ENCODE results near the gene FAM89A.

FAM89A gene

GRCh38 chr1:231040019-231040799 lies at the start of gene FAM89A:
FAM89A (minus strand) TSS chr1:231040254; CDS start chr1:231040211, 43 bp downstream.
- peak; percentile 51 for DNase-seq

DNA sequence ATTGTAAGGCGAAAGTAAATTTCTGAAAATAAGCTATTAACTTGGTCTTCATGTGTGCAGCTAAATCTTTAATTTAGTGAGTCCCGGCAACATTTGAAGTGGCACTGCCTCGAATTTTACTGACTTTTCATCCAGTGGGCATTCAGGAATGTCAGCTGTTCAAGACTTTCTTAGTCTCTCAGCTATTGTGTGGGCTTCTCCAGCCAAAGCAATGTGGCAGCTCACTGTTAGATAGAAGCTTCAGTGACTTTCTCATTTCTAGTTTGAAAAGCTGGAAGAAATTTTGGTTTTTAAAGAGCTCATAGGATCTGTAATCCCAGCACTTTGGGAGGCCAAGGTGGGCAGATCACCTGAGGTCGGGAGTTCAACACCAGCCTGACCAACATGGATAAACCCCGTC lies 44.3 kb upstream of the FAM89A start:
- no peak for DNase-seq

DNA sequence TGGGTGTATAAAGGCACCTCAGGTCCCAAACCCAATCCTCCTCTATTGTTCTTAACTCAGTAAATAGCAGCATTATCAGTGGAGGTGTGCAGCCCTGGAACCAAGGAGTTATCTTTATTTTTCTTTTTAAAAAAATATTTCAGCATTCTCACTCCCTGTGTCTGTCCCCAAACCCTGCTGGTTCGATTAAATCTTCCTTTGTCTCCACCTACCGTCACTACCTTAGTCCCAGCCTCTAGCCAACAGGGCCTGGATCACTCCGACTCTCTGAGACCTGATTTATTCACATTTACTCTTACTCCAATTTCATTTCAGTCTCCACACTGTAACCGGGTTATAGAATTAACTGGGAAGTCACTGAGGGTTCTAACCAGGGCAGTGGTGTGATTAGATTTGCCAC lies 39.1 kb upstream of the FAM89A start:
- no peak for DNase-seq

- no peak for DNase-seq
These were observed 38.2 kb upstream of the FAM89A start for GRCh38 chr1:231078250-231078649.

DNA sequence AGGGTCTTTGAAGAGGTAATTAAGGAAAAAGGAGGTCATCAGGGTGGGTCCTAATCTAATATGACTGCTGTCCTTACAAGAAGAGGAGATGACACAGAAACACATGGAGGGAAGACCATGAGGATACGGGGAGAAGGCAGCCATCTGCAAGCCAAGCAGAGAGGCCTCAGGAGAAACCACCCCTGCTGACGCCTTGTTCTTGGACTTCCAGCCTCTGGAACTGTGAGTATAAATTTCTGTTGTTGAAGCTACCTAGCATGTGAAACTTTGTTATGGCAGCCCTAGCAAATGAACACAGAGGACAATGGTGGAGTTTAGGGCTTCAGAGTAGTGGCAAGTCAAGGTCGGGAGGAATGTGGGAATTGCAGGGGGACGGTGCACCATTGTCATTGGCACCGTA lies 36.7 kb upstream of the FAM89A start:
- no peak for DNase-seq

DNA sequence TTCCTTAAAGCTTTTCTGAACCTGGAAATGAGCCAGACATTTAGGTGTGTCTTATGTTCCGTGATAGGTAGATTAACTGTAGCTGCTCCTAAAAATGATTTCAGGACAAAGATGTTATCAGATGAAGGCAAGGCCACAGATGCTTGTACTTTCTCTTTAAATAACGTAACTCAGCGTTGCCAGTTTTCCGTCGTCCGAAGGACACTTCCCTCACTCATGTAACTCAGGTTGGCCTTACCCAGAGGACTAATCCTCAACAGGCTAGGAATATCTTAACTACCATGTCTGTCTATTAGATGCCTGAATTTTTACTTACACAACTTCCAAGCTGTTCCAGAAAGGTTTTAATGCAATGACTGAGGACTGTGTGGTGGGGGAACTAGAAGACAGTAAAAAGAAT lies 35.4 kb upstream of the FAM89A start:
- DNase-seq = no peak

- no peak for DNase-seq
These were observed 35.0 kb upstream of the FAM89A start for GRCh38 chr1:231075020-231075419.

GRCh38 chr1:231074046-231074445 lies 34.0 kb upstream of the FAM89A start:
- DNase-seq = no peak

DNA sequence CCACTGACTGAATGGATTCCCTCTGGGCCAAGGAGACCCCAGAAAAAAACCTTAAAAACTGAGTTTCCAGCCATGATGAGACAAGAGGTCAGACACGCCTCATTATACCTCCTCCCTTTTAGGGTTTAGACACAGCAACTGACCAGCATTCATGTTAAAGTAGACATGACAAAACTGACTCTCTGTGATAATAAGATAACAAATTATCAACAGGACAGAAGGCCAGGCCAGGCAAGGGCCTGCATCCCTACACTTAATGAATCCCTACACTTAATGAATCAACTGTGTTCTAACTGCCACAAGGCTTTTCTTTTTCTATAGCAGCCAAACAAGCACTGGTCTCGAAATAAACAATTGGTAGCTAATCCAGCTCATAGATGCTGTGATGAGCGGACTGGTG lies 33.3 kb upstream of the FAM89A start:
- DNase-seq = no peak

DNA sequence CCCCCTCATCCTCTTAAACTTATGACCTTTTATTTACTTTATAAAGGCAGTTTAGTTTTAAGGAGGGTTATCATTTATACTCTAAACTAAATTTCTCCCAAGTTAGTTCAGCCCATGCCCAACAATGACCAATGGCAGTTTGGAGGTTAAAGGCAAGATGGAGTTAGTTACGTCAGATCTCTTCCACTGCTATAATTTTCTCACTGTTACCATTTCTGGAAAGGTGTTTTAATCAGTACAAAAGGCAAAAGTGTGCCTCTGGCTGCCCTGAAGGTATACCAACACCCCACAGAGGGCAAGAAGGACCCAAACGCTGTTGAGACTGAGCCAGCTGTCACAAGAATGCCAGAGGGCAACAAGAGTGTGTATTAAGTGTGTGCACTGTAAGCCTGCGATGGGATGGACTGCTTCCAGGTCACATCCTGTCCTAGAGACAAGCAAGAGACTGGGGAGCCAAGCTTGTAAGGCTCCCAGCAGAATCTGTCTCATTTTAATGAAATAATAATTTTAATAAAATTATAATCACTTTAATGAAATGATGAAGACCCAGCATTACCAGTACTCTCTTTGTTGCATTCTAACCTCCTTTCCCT lies 32.5 kb upstream of the FAM89A start:
- DNase-seq = no peak

DNA sequence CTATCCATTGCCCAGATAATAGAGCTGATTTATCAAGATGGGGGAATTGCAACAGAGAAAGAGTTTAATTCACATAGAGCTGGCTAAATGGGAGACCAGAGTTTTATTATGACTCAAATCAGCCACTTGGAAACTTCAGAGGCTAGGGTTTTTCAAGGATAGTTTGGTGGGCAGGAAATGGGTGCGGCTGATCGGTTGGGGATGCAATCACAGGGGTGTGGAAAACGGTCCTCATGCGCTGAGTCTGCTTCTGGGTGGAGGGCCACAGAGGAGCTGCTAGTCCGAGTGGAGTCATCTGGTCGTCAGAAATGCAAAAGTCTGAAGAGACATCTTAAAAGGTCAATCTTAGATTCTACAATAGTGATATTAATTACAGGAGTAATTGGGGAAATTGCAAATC lies 32.0 kb upstream of the FAM89A start:
- DNase-seq = no peak

- DNase-seq = no peak
These were observed 30.8 kb upstream of the FAM89A start for GRCh38 chr1:231070758-231071444.

- DNase-seq = no peak
These were observed 29.3 kb upstream of the FAM89A start for GRCh38 chr1:231069333-231069732.

DNA sequence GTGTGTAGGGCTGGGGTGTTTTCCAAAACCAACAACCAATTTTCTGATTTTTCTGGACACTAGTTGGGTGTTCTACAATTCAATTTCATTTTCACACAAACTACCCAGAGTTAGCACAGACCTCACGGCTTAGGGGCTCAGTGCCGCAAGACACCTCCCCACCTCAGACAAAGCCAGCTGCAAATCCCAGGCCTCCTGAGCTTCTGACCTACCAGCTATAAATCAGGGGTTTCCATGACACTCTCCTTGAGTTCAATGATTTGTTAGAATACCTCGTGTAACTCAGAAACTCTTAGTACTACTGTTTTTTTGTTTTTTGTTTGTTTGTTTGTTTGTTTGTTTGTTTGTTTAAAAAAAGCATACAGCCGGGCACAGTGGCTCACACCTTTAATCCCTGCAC lies 28.7 kb upstream of the FAM89A start:
- no peak for DNase-seq

DNA sequence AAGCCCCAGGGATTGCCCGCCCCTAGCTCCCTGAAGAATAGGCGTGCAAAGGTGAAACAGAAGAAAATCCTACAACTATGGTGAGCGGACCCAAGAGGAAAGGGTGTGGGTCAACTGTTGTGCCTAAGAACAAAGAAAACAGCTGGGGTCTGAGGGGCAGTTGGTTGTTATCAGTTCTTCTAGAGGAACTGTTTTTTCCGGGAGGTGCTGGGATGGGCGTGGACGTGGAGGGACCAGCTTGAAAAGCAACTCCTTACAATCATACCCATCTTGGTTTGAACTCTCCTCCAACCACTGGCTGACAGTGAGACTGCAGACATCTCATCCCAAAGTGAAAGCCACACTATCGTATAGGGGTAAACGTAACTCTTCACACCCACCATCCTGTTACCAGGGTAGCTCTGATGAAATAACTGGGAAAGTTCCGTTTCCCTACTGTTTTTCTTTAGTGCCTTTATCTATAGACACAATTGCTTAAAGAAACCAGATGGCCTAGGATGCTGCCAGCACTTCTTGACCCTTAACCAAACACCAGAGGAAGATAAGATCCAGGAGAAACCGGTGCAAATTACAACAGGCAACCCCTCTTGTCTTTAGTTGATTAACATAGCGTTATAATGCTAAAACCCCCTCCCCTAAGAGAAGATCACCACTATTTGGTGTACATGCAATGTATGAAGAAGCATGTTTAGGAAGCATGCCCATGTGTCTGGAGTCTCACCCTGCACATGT lies 25.6 kb upstream of the FAM89A start:
- DNase-seq = no peak

DNA sequence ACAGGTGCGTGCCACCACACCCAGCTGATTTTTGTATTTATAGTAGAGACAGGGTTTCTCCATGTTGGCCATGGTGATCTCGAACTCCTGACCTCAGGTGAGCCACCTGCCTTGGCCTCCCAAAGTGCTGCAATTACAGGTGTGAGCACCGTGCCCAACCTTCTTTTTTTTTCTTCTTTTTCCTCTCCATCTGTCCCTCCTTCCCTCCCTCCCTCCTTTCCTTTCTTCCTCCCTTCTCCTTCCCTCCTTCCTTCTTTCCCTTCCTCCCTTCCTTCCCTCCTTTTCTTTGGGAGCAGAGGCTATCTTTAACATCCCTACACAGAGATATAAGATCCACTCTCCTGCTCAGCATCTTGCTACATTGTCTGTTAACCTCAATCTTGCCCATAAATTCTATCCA lies 24.4 kb upstream of the FAM89A start:
- DNase-seq = no peak

GRCh38 chr1:231063331-231063730 lies 23.3 kb upstream of the FAM89A start:
- no peak for DNase-seq

- no peak for DNase-seq
These were observed 22.6 kb upstream of the FAM89A start for GRCh38 chr1:231062500-231063270.

GRCh38 chr1:231059566-231060193 lies 19.6 kb upstream of the FAM89A start:
- no peak for DNase-seq

DNA sequence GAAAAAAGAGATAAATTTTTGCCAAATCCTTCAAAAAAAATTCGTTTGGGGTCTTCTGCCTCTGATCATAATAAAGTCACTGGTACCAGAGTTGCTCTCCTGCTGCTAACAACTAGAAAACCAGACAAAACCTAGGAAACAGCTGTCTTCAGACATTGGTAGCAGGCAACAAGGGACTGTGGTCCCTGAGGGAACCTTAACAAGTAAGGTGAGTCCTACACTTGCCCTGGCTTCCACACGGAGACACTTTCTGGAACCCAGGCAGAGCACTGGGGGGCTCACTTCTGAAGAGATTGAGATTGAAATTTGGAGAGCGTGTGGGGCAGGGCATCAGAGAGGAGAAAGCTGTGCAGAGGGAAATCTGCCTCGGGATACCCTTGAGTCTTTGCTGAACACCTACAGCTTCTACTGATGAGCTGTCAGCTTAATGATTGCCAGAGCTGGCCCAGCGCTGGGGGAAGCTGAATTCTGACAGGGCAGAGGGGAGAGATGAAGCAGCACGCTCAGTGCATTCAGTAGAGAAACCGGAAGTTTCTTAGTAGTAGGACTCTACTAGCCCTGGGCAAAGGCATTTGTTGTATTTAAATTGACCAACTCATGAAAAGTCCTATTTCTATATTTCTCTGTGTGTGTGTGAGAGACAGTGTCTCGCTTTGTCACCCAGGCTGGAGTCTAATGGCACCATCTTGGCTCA lies 18.5 kb upstream of the FAM89A start:
- DNase-seq = no peak

- no peak for DNase-seq
These were observed 17.4 kb upstream of the FAM89A start for GRCh38 chr1:231057410-231057809.

DNA sequence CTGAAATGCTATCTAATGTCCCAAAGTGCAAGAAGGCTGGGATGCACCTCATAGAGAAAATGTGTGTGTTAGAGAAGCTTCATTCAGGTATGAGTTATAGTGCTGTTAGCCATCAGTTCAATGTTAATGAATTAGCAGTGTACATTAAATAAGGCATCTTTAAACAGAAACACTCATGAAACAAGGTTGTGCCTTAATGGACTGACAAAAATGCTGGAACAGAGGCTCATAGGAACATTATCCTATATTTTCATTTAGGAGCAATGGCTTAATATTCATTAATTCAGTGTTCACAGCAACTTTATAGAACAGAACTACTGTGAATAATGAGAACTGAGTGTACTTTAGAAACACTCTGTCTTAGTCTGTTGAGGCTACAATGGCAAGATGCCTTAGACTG lies 15.2 kb upstream of the FAM89A start:
- DNase-seq = no peak

All from CD4-positive, alpha-beta T cell treated with Interleukin-4 for 4 hours (primary cell).